Fibroblast of villous mesenchyme (primary cell): ENCODE results near the gene SRRM2. TPM values are rescaled to one million over a fixed set of nuclear protein-coding genes. Genes with fewer than 3 reads are reported as not detected.

ENCODE experiments used
- DNase-seq: peaks from one replicate; pipeline ENCODE4 v3.0.0-alpha.2; 2010; ENCODE audit warnings: low read depth
- H3K4me3 ChIP-seq: 2 replicates; pipeline ENCODE4 v1.5.1; 2011; ENCODE audit warnings: low read depth, mild to moderate bottlenecking, low read length
- CTCF ChIP-seq: IDR thresholded peaks from 2 replicates; pipeline ENCODE4 v1.5.1; 2012; ENCODE audit warnings: low read depth, mild to moderate bottlenecking, low read length; ENCODE audit not compliant: insufficient read depth
- total RNA-seq: library from RNA; depleted of rRNA; stranded (reverse); fragments of >200 nt; gene quantifications from 2 replicates; pipeline ENCODE4 v1.2.3, GENCODE V29; 2012

The SRRM2 gene
- total RNA-seq, 1 donor = 62.2 TPM

DNA sequence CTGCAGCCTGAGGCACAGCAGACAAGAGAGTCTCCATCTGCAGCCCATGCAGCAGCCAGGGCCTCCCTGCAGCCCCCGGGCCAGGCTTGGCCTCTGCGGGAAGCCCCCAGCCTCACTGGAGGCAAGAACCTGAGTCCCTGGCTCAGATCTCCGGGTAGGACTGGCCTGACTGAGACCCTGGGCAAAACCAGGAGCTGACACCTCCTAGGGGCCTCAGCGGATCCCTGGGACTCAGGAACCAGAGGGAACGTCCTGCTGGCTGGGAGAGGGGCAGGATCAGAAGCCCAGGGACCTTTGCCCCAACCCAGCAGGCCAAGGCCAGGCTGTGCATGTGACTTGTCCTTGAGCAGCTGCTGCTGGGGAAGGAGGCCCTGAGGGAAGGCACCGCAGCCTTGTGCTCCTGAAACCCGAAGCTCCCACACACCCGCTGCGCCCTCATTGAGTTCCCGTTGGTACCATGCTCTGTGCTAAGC, 62.9 kb downstream of the SRRM2 start:
- no peak overlapping the region for H3K4me3 ChIP-seq
- TF ChIP-seq CTCF = no peak
- no peak for DNase-seq

- no peak for TF ChIP-seq CTCF
- DNase-seq = no peak
- H3K4me3 ChIP-seq = no peak within 1 kb of the TSS
Observed at GRCh38 chr16:2816751-2817339, 64.4 kb downstream of the SRRM2 start, which contains the start of gene PRSS21. Gene PRSS21 (plus strand): TSS chr16:2817237. CDS start chr16:2817269, 32 bp downstream.

DNA sequence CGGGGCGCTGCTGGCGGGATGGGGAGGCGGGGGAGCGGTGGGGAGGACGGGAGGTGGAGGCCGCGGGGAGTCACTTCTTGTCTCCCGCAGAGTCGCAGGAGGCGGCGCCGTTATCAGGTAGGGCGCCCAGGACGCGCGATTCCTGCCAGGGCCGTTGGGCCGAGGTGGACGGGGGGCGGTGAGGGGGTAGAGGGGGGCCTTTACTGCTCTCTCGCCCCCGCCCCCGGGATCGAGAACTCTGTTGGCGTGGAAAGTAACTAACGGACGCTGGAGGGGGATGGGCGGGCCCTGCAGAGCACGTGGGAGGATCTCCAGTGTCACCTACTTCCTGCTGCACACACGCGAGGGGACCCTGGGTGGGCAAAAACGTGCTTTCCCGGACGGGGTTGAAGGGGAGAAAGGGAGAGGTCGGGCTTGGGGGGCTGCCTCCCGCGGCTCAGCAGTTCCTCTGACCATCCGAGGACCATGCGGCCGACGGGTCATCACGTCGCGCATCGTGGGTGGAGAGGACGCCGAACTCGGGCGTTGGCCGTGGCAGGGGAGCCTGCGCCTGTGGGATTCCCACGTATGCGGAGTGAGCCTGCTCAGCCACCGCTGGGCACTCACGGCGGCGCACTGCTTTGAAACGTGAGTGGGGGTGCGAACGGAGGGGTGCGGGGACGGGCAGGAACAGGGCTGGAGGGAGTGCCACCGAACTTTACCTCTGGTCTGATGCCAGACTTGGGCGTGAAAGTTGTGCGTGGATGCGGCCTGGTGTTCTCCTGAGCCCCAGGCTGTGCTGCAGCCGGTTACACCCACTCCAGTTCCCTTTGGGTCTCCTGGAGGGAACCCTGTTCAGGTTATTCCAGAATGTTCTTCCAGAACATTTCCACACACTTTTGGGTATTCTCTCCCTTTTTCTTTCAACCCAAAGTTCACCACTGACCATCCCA, 65.2 kb downstream of the SRRM2 start:
- no peak for DNase-seq
- H3K4me3 ChIP-seq = no peak overlapping the region
- no peak for TF ChIP-seq CTCF

DNA sequence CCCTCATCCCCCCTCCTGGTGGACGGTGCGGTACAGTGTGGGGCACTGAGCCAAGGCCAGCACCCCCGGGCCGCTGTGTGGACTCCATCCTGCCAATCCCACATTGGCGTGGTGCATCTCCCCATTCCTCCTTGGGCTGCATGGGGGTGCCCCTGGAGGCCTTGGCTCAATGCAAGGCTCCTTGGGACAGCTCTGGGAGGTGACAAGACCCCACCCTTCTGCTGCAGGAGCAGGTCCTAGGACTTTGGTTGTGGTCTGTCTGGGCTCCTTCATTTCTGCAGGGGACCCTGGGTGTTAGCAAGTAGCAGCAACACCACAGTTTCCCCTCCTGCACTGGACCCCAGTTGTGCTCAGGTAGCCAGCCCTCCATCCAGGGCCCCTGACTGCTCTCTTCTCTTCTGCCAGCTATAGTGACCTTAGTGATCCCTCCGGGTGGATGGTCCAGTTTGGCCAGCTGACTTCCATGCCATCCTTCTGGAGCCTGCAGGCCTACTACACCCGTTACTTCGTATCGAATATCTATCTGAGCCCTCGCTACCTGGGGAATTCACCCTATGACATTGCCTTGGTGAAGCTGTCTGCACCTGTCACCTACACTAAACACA, 65.9 kb downstream of the SRRM2 start:
- no peak for TF ChIP-seq CTCF
- no peak overlapping the region for H3K4me3 ChIP-seq
- DNase-seq = no peak

- no peak for DNase-seq
- no peak for TF ChIP-seq CTCF
- H3K4me3 ChIP-seq = no peak overlapping the region
Observed at GRCh38 chr16:2819179-2819938, 66.9 kb downstream of the SRRM2 start.

DNA sequence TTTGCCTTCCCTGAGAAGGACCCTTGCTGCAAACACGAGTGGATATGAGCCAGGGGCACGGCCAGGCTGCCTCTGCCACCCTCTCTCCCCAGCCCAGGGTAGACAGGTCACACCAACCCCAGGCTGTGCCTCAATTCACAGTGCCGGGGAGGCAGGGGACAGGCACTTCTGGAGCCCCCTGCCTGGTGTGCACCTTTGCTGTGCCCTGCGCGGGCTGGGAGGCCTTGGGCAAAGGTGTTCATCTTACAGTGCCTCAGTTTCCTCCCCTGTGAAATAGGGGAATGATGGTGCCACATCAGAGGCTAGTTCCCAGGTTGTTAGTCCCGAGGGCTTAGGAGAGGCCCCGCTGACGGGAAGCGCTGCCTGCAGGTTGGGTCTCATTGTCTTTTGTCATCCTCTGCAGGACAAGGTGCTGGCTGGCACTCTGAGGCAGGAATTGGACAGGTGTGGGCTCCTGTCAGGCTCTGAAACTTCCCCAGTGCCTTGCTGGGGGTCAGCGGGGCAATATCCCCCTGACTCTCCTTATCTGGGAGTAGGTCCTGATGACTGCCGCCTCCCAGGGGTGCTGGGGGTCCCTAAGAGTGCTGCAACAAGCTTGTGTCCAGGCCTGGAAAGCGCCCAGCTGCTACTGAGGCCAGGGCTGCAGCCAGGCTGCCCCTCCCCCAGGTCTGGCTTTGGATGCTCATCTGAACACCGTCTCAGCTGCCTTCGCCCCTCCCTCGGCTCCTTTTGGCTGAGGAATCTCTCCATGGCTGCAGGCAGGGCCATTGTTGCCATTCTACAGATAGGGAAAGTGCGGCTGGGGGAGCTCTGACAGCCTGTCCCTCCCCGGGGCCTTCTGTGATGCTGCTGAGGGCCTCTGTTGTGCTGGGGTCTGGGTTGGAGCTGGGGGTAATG, 67.7 kb downstream of the SRRM2 start:
- H3K4me3 ChIP-seq = no peak overlapping the region
- TF ChIP-seq CTCF = no peak
- DNase-seq = no peak
